Upper lobe of left lung (tissue), 6 donors: ENCODE data around the gene GNB2. TPM values are rescaled to one million over a fixed set of nuclear protein-coding genes. Genes with fewer than 3 reads are reported as not detected.

Experiments used
- ATAC-seq, 2 donors: fragments of 200-7000 bp; cut with Tn5 transposase; one replicate each; pipeline ENCODE4 v1.9.1; 2022; ENCODE audit warnings: mild to moderate bottlenecking in 2 of 2, moderate library complexity in 2 of 2; ENCODE audit not compliant: low FRiP score in 2 of 2
- DNase-seq, 2 donors: peaks; one replicate each; pipeline ENCODE4 v3.0.0-alpha.2; 2019 to 2020
- H3K27ac ChIP-seq, 4 donors: fragments of 200-600 bp; sonication (generic); one replicate each; pipeline ENCODE4 v1.5.1; 2016 to 2019
- H3K27me3 ChIP-seq, 4 donors: fragments of 200-600 bp; sonication (generic); one replicate each; pipeline ENCODE4 v1.5.1; 2017 to 2019
- H3K36me3 ChIP-seq, 4 donors: fragments of 200-600 bp; sonication (generic); one replicate each; pipeline ENCODE4 v1.5.1; 2016 to 2019
- H3K4me1 ChIP-seq, 4 donors: fragments of 200-600 bp; sonication (generic); one replicate each; pipeline ENCODE4 v1.5.1; 2018 to 2019
- H3K4me3 ChIP-seq, 4 donors: fragments of 200-600 bp; sonication (generic); one replicate each; pipeline ENCODE4 v1.5.1; 2017 to 2019; ENCODE audit warnings: mild to moderate bottlenecking in 2 of 4, moderate library complexity in 1 of 4
- H3K9me3 ChIP-seq, 4 donors: fragments of 200-600 bp; sonication (generic); one replicate each; pipeline ENCODE4 v1.5.1; 2018 to 2019
- EP300 ChIP-seq, 4 donors: sonication (generic); formaldehyde crosslinking; IDR thresholded peaks; one replicate each; pipeline ENCODE4 v1.5.1; 2017; ENCODE audit warnings: antibody characterized with exemption in 4 of 4, control low read depth in 2 of 4
- POLR2A ChIP-seq, 4 donors: fragments of 450-650 bp; IDR thresholded peaks; one replicate each; pipeline ENCODE4 v1.5.1; 2016 to 2017; ENCODE audit warnings: antibody characterized with exemption in 4 of 4, mild to moderate bottlenecking in 2 of 4
- POLR2AphosphoS5 ChIP-seq, 2 donors: sonication (generic); formaldehyde crosslinking; IDR thresholded peaks; one replicate each; pipeline ENCODE4 v1.5.1; 2017; ENCODE audit warnings: antibody characterized with exemption in 2 of 2
- WGBS, 2 donors: methylation state at CpG; one replicate each; pipeline ENCODE4 v1.1.5; 2017 to 2018; 5-methylcytosine and 5-hydroxymethylcytosine counted together
- total RNA-seq, 6 donors: library from RNA; depleted of rRNA in 4 of 6; stranded (reverse); fragments of >200 nt in 4 of 6; gene quantifications; one replicate each; pipeline versions ENCODE4 v1.1.0 to v1.2.1, GENCODE V29; 2016 to 2021
- TF ChIP-seq, protein P1 (sequence below), 6 experiments: fragments of 450-650 bp in 4 of 6; fragments of 200-600 bp in 2 of 6; sonication (generic) in 2 of 6; IDR thresholded peaks; one replicate each; pipeline ENCODE4 v1.5.1; 2016 to 2019; ENCODE audit warnings: antibody characterized with exemption in 6 of 6
- donor health status: DM: no; HTN: no; CAD: no; lungs with moderate emphysema.
- donor health status: DM: no; HTN: yes; CAD: no; lungs with severe emphysema.

GNB2 gene
- total RNA-seq, 6 donors from 2014 or later = 153 to 291 (median 278) TPM

DNA sequence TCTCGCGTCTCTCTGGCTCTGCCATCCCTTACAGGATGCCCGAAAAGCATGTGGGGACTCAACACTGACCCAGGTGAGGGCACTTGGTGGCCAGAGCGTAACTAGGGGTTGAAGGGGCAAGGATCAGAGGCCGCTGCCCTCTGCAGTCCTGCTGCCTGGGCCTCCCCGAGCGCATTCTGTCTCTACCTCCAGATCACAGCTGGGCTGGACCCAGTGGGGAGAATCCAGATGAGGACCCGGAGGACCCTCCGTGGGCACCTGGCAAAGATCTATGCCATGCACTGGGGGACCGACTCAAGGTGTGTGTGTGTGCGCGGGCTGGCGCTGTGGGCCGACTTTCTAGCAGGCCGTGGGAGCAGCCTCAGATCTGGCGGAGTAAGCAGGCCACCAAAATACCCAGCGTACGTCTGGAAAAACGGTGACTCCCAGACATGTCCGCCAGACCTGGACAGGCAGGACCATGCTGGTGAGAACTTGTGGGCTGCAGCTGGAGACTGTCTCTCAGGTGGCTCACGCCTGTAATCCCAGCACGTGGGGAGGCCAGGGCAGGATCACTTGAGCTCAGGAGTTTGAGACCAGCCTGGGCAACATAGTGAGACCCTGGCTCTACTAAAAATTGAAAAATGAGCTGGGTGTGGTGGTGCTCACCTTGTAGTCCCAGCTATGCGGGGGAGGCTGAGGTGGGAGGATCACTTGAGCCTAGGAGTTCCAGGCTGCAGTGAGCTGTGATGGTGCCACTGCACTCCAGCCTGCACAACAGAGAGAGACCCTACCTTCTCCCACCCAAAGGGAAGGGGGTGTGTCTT lies 3.2 kb downstream of the GNB2 start:
- DNase-seq = peak in 1 of 2 donors; percentile 78
- ATAC-seq = no peak
- Histone ChIP-seq H3K36me3 (peaks cover 24 to 55% (median 46%) of the 10 kb centered on the region in 4 donors), H3K27me3 (no peaks in the 10 kb centered on the region), H3K27ac (peak overlapping the region; percentile 97 to 100 (median 100)), H3K4me1 (peaks cover 15 to 43% (median 27%) of the 10 kb centered on the region in 4 donors), H3K9me3 (no peaks in the 10 kb centered on the region), H3K4me3 (peak overlapping the region in 3 of 4 donors; percentile 94 to 96 (median 95))
- WGBS, 2 donors = 80 to 89% methylated on average over 7 to 21 of the region's 23 CpGs
- TF ChIP-seq POLR2AphosphoS5 (IDR thresholded peaks at IDR 0.05) (no peak), EP300 (IDR thresholded peaks at IDR 0.05) (no peak)
- TF ChIP-seq, protein P1, sequence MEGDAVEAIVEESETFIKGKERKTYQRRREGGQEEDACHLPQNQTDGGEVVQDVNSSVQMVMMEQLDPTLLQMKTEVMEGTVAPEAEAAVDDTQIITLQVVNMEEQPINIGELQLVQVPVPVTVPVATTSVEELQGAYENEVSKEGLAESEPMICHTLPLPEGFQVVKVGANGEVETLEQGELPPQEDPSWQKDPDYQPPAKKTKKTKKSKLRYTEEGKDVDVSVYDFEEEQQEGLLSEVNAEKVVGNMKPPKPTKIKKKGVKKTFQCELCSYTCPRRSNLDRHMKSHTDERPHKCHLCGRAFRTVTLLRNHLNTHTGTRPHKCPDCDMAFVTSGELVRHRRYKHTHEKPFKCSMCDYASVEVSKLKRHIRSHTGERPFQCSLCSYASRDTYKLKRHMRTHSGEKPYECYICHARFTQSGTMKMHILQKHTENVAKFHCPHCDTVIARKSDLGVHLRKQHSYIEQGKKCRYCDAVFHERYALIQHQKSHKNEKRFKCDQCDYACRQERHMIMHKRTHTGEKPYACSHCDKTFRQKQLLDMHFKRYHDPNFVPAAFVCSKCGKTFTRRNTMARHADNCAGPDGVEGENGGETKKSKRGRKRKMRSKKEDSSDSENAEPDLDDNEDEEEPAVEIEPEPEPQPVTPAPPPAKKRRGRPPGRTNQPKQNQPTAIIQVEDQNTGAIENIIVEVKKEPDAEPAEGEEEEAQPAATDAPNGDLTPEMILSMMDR (IDR thresholded peaks at IDR 0.05) = no peak

DNA sequence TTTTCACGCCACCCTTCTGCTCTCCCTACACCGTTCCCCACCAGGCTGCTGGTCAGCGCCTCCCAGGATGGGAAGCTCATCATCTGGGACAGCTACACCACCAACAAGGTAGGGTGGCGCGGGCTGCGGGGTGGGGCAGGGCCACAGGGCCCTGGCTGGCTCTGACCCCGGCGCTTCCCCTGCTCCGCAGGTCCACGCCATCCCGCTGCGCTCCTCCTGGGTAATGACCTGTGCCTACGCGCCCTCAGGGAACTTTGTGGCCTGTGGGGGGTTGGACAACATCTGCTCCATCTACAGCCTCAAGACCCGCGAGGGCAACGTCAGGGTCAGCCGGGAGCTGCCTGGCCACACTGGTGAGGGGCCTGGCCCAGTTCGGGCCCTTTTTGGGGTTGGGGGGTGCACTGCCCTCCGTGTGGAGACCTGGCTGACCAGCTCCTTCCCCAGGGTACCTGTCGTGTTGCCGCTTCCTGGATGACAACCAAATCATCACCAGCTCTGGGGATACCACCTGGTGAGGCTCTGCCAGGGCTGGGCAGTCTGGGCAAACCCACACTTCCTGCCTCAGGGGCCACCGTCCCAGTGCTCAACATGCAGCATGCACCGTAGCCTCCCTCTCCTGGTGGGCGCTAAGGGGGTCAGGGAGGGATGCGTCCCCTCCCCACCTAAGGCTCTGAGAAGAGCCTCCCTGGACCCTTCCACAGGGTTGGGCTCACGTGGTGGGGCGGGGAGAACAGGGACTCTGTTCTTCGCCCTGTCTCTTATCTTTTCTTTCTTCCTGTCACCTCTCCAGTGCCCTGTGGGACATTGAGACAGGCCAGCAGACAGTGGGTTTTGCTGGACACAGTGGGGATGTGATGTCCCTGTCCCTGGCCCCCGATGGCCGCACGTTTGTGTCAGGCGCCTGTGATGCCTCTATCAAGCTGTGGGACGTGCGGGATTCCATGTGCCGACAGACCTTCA lies 4.0 kb downstream of the GNB2 start:
- Histone ChIP-seq H3K9me3 (no peaks in the 10 kb centered on the region), H3K36me3 (peaks cover 27 to 64% (median 55%) of the 10 kb centered on the region in 4 donors), H3K4me1 (peaks cover 15 to 42% (median 27%) of the 10 kb centered on the region in 4 donors), H3K27ac (peak overlapping the region; percentile 16 to 100 (median 38)), H3K27me3 (no peaks in the 10 kb centered on the region), H3K4me3 (no peak overlapping the region)
- peak in 1 of 2 donors; percentile 80 for DNase-seq
- ATAC-seq = no peak
- TF ChIP-seq POLR2AphosphoS5 (IDR thresholded peaks at IDR 0.05) (no peak), EP300 (IDR thresholded peaks at IDR 0.05) (no peak), POLR2A (IDR thresholded peaks at IDR 0.05) (no peak)
- TF ChIP-seq, protein P1 (IDR thresholded peaks at IDR 0.05) = no peak
- WGBS, 2 donors = 90 to 91% methylated on average over 20 to 30 of the region's 36 CpGs

DNA sequence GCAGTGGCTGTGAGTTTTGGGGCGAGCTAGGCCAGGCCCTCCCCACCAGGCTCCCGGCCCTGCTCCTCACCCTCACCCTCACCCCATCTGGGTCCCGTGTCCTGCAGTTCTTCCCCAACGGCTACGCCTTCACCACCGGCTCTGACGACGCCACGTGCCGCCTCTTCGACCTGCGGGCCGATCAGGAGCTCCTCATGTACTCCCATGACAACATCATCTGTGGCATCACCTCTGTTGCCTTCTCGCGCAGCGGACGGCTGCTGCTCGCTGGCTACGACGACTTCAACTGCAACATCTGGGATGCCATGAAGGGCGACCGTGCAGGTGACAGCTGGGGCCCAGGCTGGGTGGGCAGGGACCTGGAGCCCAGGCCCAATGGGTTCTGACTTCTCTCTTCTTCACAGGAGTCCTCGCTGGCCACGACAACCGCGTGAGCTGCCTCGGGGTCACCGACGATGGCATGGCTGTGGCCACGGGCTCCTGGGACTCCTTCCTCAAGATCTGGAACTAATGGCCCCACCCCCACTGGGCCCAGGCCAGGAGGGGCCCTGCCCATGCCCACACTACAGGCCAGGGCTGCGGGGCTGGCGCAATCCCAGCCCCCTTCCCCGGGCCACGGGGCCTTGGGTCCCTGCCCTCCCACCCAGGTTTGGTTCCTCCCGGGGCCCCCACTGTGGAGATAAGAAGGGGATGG lies 4.9 kb downstream of the GNB2 start:
- ATAC-seq = no peak
- Histone ChIP-seq H3K27me3 (no peaks in the 10 kb centered on the region), H3K4me1 (peaks cover 12 to 37% (median 22%) of the 10 kb centered on the region in 4 donors), H3K9me3 (no peaks in the 10 kb centered on the region), H3K27ac (peak overlapping the region in 2 of 4 donors; percentile 31 to 45), H3K4me3 (no peak overlapping the region), H3K36me3 (peaks cover 34 to 73% (median 64%) of the 10 kb centered on the region in 4 donors)
- WGBS, 2 donors = 88% methylated on average over 13 to 32 of the region's 35 CpGs
- DNase-seq = peak in 1 of 2 donors; percentile 81
- no peak for TF ChIP-seq POLR2AphosphoS5 (IDR thresholded peaks at IDR 0.05)
- TF ChIP-seq, protein P1 (IDR thresholded peaks at IDR 0.05) = no peak

DNA sequence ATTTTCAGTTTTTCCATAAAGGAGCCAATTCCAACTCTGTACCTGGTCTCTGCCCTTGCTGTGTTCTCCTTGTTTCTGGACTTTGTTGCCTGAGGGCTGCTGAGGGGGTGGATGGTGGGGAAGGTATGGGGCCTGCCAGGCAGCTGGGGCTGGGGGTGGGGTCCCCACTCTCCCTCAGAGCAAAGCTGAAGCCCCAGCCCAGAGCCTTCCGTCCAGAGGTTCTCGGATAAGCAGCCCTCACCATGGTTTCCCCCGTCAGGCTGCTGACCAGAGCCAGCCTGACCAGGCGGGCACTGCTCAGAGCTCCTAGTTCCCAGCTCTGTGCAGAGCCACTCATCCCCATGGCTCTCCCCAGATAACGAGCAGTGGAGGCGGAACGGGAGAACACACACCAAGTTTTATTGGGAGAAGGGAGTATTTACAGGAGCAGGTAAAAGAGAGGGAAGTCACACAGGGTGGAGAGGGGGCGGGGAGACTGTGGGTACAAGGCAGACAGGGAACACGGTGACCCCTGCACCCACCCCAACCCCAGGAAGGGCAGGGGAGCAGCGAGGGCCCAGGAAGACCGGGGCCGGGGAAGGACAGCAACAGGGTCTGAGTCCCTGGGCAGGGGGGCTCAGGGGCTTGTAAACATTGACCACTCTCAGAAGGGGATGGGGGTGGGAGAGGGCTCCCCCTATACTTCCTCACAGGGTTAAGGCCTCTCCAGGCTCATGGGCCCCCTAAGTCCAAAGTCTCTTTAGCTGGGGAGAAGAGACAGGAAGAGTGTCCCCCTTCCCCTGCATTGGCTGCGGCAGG lies 5.8 kb downstream of the GNB2 start:
- TF ChIP-seq EP300 (IDR thresholded peaks at IDR 0.05) (no peak), POLR2A (IDR thresholded peaks at IDR 0.05) (no peak), POLR2AphosphoS5 (IDR thresholded peaks at IDR 0.05) (no peak)
- TF ChIP-seq, protein P1 (IDR thresholded peaks at IDR 0.05) = no peak
- no peaks in the 10 kb centered on the region for H3K27me3 ChIP-seq
- no peak overlapping the region for H3K4me3 ChIP-seq
- ATAC-seq (no peak), DNase-seq (peak in 1 of 2 donors; percentile 25)
- peaks cover 43 to 81% (median 72%) of the 10 kb centered on the region in 4 donors for H3K36me3 ChIP-seq
- no peaks in the 10 kb centered on the region for H3K9me3 ChIP-seq
- 81 to 85% methylated on average over 9 to 13 of the region's 13 CpGs for WGBS, 2 donors
- peaks cover 12 to 37% (median 22%) of the 10 kb centered on the region in 4 donors for H3K4me1 ChIP-seq
- peak overlapping the region in 3 of 4 donors; percentile 12 to 35 (median 31) for H3K27ac ChIP-seq
